NOMO-1 treated with DMSO at 0.1 percent for 48 hours (cell line): ENCODE data around the gene RNU6-9.
A peak's percentile ranks its signal among the peaks of the same experiment; 100 is the strongest.

ENCODE experiments used
- DNase-seq: peaks from one replicate; lab custom pipeline; 2025; ENCODE audit not compliant: unreplicated experiment; lab: John Stamatoyannopoulos, UW

The RNU6-9 gene

GRCh38 chr19:916645-917322, 23.5 kb downstream of the RNU6-9 start:
- no peak for DNase-seq

- DNase-seq = peak; percentile 37
Measured at GRCh38 chr19:917323-918151, 24.3 kb downstream of the RNU6-9 start, which contains the start of gene KISS1R. Gene KISS1R (plus strand): TSS chr19:917333. CDS start chr19:917503, 170 bp downstream.

GRCh38 chr19:918152-918437, 24.8 kb downstream of the RNU6-9 start:
- no peak for DNase-seq

GRCh38 chr19:918481-919198, 25.4 kb downstream of the RNU6-9 start:
- DNase-seq = no peak

GRCh38 chr19:919199-920050, 26.1 kb downstream of the RNU6-9 start:
- DNase-seq = no peak

- DNase-seq = peak; percentile 26
Measured at GRCh38 chr19:920051-920864, 27.0 kb downstream of the RNU6-9 start.

- DNase-seq = peak; percentile 17
Measured at GRCh38 chr19:924553-925086, 31.3 kb downstream of the RNU6-9 start.

- DNase-seq = peak; percentile 93
Measured at GRCh38 chr19:925087-925525, 31.8 kb downstream of the RNU6-9 start.

GRCh38 chr19:925526-926322, 32.4 kb downstream of the RNU6-9 start, which contains the start of gene ARID3A:
Gene ARID3A (plus strand): TSS chr19:926035. CDS start chr19:929529, 3,494 bp downstream.
- DNase-seq = peak; percentile 93

GRCh38 chr19:926323-926588, 33.0 kb downstream of the RNU6-9 start:
- no peak for DNase-seq

GRCh38 chr19:926589-927350, 33.5 kb downstream of the RNU6-9 start:
- peak; percentile 83 for DNase-seq

GRCh38 chr19:927351-927779, 34.1 kb downstream of the RNU6-9 start:
- DNase-seq = no peak

- peak; percentile 38 for DNase-seq
Measured at GRCh38 chr19:927780-928401, 34.6 kb downstream of the RNU6-9 start.

- peak; percentile 32 for DNase-seq
Measured at GRCh38 chr19:928471-929202, 35.4 kb downstream of the RNU6-9 start.

- no peak for DNase-seq
Measured at GRCh38 chr19:929203-929890, 36.1 kb downstream of the RNU6-9 start.

- no peak for DNase-seq
Measured at GRCh38 chr19:929891-930258, 36.6 kb downstream of the RNU6-9 start.
